GM12891 (cell line): ENCODE measurements around the gene NRTN.

Experiments
- PAX5 ChIP-seq: IDR thresholded peaks from 2 replicates; pipeline ENCODE4 v1.6.1; 2011; ENCODE audit warnings: low read length, moderate library complexity, mild to moderate bottlenecking; ENCODE audit not compliant: insufficient read depth, severe bottlenecking
- POLR2A ChIP-seq: IDR thresholded peaks from 2 replicates; pipeline ENCODE4 v1.6.1; 2011; ENCODE audit warnings: low read depth, low read length, control low read depth
- POLR2AphosphoS5 ChIP-seq: IDR thresholded peaks from 2 replicates; pipeline ENCODE4 v1.6.1; 2011; ENCODE audit warnings: low read depth, low read length, control low read depth
- TAF1 ChIP-seq: IDR thresholded peaks from 2 replicates; pipeline ENCODE4 v1.6.1; 2011; ENCODE audit warnings: low read depth, low read length, control low read depth

DNA sequence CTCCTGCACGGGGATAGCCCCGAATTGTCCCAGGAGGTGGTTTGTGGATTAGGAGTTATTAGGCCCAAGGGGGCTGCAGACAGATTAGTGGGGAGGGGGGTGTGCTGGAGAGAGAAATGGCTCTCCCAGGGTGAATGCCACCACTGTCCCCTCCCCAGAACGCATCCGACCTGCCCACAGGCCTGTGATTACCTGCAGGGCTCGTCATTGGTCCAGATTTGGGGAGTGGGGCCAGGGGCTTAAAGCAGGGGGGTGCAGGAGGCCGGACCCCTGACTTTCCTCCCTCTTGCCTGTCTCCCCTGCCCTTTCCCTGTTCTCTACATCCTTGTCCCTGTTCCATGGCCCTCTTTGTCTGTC lies 1.2 kb downstream of the NRTN start:
- TF ChIP-seq PAX5 (no peak), POLR2A (no peak), POLR2AphosphoS5 (no peak), TAF1 (no peak)
